Keratinocyte (primary cell): Measurements from ENCODE around the gene FN3K. TPM values are rescaled to one million over a fixed set of nuclear protein-coding genes. Genes with fewer than 3 reads are reported as not detected.

Experiments
- DNase-seq: peaks from one replicate; pipeline ENCODE4 v3.0.0-alpha.2; 2011; ENCODE audit warnings: low read depth, missing footprints, low spot score
- FAIRE-seq: peaks from 2 replicates; lab custom pipeline; 2011; peaks lifted over from hg19 to GRCh38; lab: Jason Lieb, UNC
- H2AFZ ChIP-seq: 2 replicates; pipeline ENCODE4 v1.6.0; 2012; ENCODE audit warnings: low read length, control low read depth, inconsistent platforms; ENCODE audit not compliant: control insufficient read depth
- H3K27ac ChIP-seq: 2 replicates; pipeline ENCODE4 v1.5.1; 2011; ENCODE audit warnings: low read length; ENCODE audit not compliant: control insufficient read depth, insufficient read depth
- H3K27me3 ChIP-seq: 3 replicates; pipeline ENCODE4 v1.6.0; 2011; ENCODE audit warnings: low read length; ENCODE audit not compliant: control insufficient read depth, insufficient read depth; ENCODE audit errors: extremely low read depth
- H3K36me3 ChIP-seq, 2 experiments: 2 replicates in 1 of 2; 3 replicates in 1 of 2; pipeline ENCODE4 v1.5.1; 2011; ENCODE audit warnings: low read length in 2 of 2, mild to moderate bottlenecking in 1 of 2; ENCODE audit not compliant: control insufficient read depth in 2 of 2, insufficient read depth in 2 of 2; ENCODE audit errors: extremely low read depth in 1 of 2
- H3K4me1 ChIP-seq: 3 replicates; pipeline ENCODE4 v1.5.1; 2011; ENCODE audit warnings: low read length; ENCODE audit not compliant: control insufficient read depth, insufficient read depth; ENCODE audit errors: extremely low read depth
- H3K4me2 ChIP-seq: 3 replicates; pipeline ENCODE4 v1.6.0; 2011; ENCODE audit warnings: low read depth, low read length; ENCODE audit not compliant: control insufficient read depth, insufficient read depth; ENCODE audit errors: extremely low read depth
- H3K4me3 ChIP-seq, 3 experiments: fragments of 200-600 bp in 1 of 3; sonication (generic) in 1 of 3; 2 replicates in 2 of 3; 3 replicates in 1 of 3; pipeline ENCODE4 v1.5.1; 2011 to 2016; ENCODE audit warnings: low read length in 3 of 3, mild to moderate bottlenecking in 3 of 3, control low read depth in 2 of 3, inconsistent platforms in 1 of 3, low read depth in 1 of 3, mixed read lengths in 1 of 3, mixed run types in 1 of 3, moderate library complexity in 1 of 3; ENCODE audit not compliant: control insufficient read depth in 2 of 3, insufficient read depth in 2 of 3; ENCODE audit errors: extremely low read depth in 1 of 3
- H3K79me2 ChIP-seq: 2 replicates; pipeline ENCODE4 v1.6.0; 2012; ENCODE audit warnings: low read length; ENCODE audit not compliant: control insufficient read depth, insufficient read depth
- H3K9ac ChIP-seq: 3 replicates; pipeline ENCODE4 v1.6.0; 2011; ENCODE audit warnings: low read length; ENCODE audit not compliant: control insufficient read depth, insufficient read depth; ENCODE audit errors: extremely low read depth
- H3K9me1 ChIP-seq: 3 replicates; pipeline ENCODE4 v1.6.0; 2011; ENCODE audit warnings: low read length; ENCODE audit not compliant: control insufficient read depth, insufficient read depth; ENCODE audit errors: extremely low read depth
- H3K9me3 ChIP-seq: 2 replicates; pipeline ENCODE4 v1.5.1; 2012; ENCODE audit warnings: low read depth, low read length; ENCODE audit not compliant: control insufficient read depth
- H4K20me1 ChIP-seq: 3 replicates; pipeline ENCODE4 v1.6.0; 2011; ENCODE audit warnings: low read length; ENCODE audit not compliant: control insufficient read depth, insufficient read depth; ENCODE audit errors: extremely low read depth
- CTCF ChIP-seq, 3 experiments: IDR thresholded peaks in 1 of 3; conservative IDR thresholded peaks in 1 of 3; optimal IDR thresholded peaks in 1 of 3; 2 replicates in 2 of 3; 3 replicates in 1 of 3; pipeline versions ENCODE3 to v1.5.1; 2011; ENCODE audit warnings: low read length in 3 of 3, mild to moderate bottlenecking in 3 of 3, moderate library complexity in 2 of 3, control low read depth in 1 of 3, inconsistent platforms in 1 of 3; ENCODE audit not compliant: insufficient read depth in 2 of 3; ENCODE audit errors: extremely low read depth in 1 of 3
- EZH2 ChIP-seq: IDR thresholded peaks from one replicate; pipeline ENCODE4 v1.6.1; 2012; ENCODE audit warnings: inconsistent platforms, mild to moderate bottlenecking, low read length, moderate library complexity
- dilution Hi-C: fragments of 300-500 bp; cut with MboI; formaldehyde crosslinking; loops from one replicate; pipeline ENCODE4 v1.7.0; 2020; ENCODE audit warnings: low sequenced_read_pairs; ENCODE audit not compliant: extremely low pct_ligation_motif_present
- polyA minus RNA-seq, 3 experiments: library from RNA; depleted of rRNA, polyadenylated mRNA; stranded (reverse); fragments of >200 nt; gene quantifications; 1 replicate in 1 of 3; 2 replicates in 1 of 3; 3 replicates in 1 of 3; pipeline ENCODE4 v1.2.3, GENCODE V29; 2011
- polyA plus RNA-seq, 5 experiments: library from polyadenylated mRNA; depleted of rRNA in 3 of 5; stranded (reverse) in 3 of 5; stranded (forward) in 1 of 5; unstranded in 1 of 5; fragments of >200 nt; gene quantifications; 1 replicate in 1 of 5; 2 replicates in 3 of 5; 3 replicates in 1 of 5; pipeline versions ENCODE4 v1.2.1 to v1.2.3, GENCODE V29; 2011 to 2012; ENCODE audit warnings: missing spikeins in 2 of 5, low read depth in 1 of 5, low replicate concordance in 1 of 5

FN3K gene
- polyA plus RNA-seq = 0.10 to 0.35 TPM (median 0.32 TPM) in 3 replicates
- 1.6 TPM for polyA plus RNA-seq (2011; ENCODE audit: low read depth)
- 0.13 and 0.34 TPM in 2 replicates for polyA plus RNA-seq (2011; cell fraction: cytosol; rRNA removed)
- polyA plus RNA-seq (2011; cell fraction: nucleus; rRNA removed) = 1.7 and 2.1 TPM in 2 replicates
- 1.4 and 2.4 TPM in 2 replicates for polyA plus RNA-seq (2012; ENCODE audit: low replicate concordance)
- polyA minus RNA-seq = 0.46 to 1.3 TPM in 2 of 3 replicates, not detected in the other
- 4.2 TPM for polyA minus RNA-seq (2011; cell fraction: cytosol; rRNA and poly(A)+ RNA removed)
- polyA minus RNA-seq (2011; cell fraction: nucleus; rRNA and poly(A)+ RNA removed) = 0.42 and 1.4 TPM in 2 replicates

- Histone ChIP-seq H2AFZ (peak within 1 kb of the TSS; percentile 69), H3K27ac (no peak within 1 kb of the TSS), H3K4me1 (peaks cover 2% of the 10 kb centered on the region), H3K9ac (peak within 1 kb of the TSS; percentile 41), H3K9me3 (peaks cover 2% of the 10 kb centered on the region), H3K4me2 (peak within 1 kb of the TSS; percentile 64), H4K20me1 (no peaks in the 10 kb centered on the region), H3K4me3 (peak within 1 kb of the TSS; percentile 42 to 51 (median 48)), H3K36me3 (peaks cover 0 to 4% of the 10 kb centered on the region in 2 experiments), H3K9me1 (no peaks in the 10 kb centered on the region), H3K79me2 (no peaks in the 10 kb centered on the region), H3K27me3 (no peaks in the 10 kb centered on the region)
- dilution Hi-C loops = no loop called here
- DNase-seq = no peak
- TF ChIP-seq CTCF (optimal IDR thresholded peaks at IDR 0.05 in 1 of 3, IDR thresholded peaks at IDR 0.05 in 1 of 3, conservative IDR thresholded peaks at IDR 0.05 in 1 of 3; ENCODE audit: extremely low read depth in 1 of 3, insufficient read depth in 2 of 3, low read length in 3 of 3) = no peak
- no peak for TF ChIP-seq EZH2
- no peak for FAIRE-seq
These were observed at the start of gene FN3K for GRCh38 chr17:82734987-82735866. TSS of gene FN3K (plus strand) at chr17:82735615. CDS start at chr17:82735637, 22 bp downstream.

- Histone ChIP-seq H3K27ac (no peak overlapping the region), H3K9me1 (no peaks in the 10 kb centered on the region), H3K79me2 (peaks cover 2% of the 10 kb centered on the region), H3K4me3 (no peak overlapping the region), H3K9ac (peak overlapping the region; percentile 34), H3K4me1 (peaks cover 11% of the 10 kb centered on the region), H3K27me3 (no peaks in the 10 kb centered on the region), H3K4me2 (peak overlapping the region; percentile 55), H3K36me3 (peaks cover 0 to 5% of the 10 kb centered on the region in 2 experiments), H2AFZ (peak overlapping the region; percentile 31), H3K9me3 (no peaks in the 10 kb centered on the region), H4K20me1 (no peaks in the 10 kb centered on the region)
- dilution Hi-C loops = no loop called here
- TF ChIP-seq CTCF (optimal IDR thresholded peaks at IDR 0.05 in 1 of 3, IDR thresholded peaks at IDR 0.05 in 1 of 3, conservative IDR thresholded peaks at IDR 0.05 in 1 of 3; ENCODE audit: extremely low read depth in 1 of 3, insufficient read depth in 2 of 3, low read length in 3 of 3) = no peak
- TF ChIP-seq EZH2 = no peak
- FAIRE-seq (no peak), DNase-seq (no peak)
These were observed 48.8 kb upstream of the FN3K start for GRCh38 chr17:82686366-82687324.
